Endothelial cell of umbilical vein (primary cell): ENCODE results near the gene WDR5. TPM values are rescaled to one million over a fixed set of nuclear protein-coding genes. Genes with fewer than 3 reads are reported as not detected.

Source experiments
- BruUV-seq: library from RNA; stranded (reverse); fragments of 400-500 nt; replicated peaks from 2 replicates; lab custom pipeline; 2021; lab: Mats Ljungman, UMichigan
- CTCF ChIA-PET: fragments of 300-600, 350-600 bp; sonication (Branson Sonifier 250); formaldehyde crosslinking; loops from one replicate; lab custom pipeline; 2021; ENCODE audit warnings: antibody characterized with exemption, inconsistent platforms; lab: Charles Lee
- POLR2A ChIA-PET: fragments of 300-600, 350-600 bp; sonication (Branson Sonifier 250); formaldehyde crosslinking; loops from one replicate; lab custom pipeline; 2021; ENCODE audit warnings: antibody characterized with exemption, inconsistent platforms; lab: Charles Lee
- DNase-seq: peaks from one replicate; pipeline ENCODE4 v3.0.0-alpha.2; 2011; ENCODE audit warnings: low read depth, low spot score
- FAIRE-seq: peaks from 2 replicates; lab custom pipeline; 2011; peaks lifted over from hg19 to GRCh38; lab: Jason Lieb, UNC
- H2AFZ ChIP-seq: 2 replicates; pipeline ENCODE4 v1.6.0; 2012; ENCODE audit warnings: low read depth, low read length, control low read depth, inconsistent platforms
- H3K27ac ChIP-seq: 2 replicates; pipeline ENCODE4 v1.5.1; 2011; ENCODE audit warnings: low read depth, mild to moderate bottlenecking, control low read depth, low read length, moderate library complexity; ENCODE audit not compliant: insufficient read depth
- H3K27me3 ChIP-seq, 2 experiments: 2 replicates each; pipeline versions ENCODE4 v1.6.0 to v1.6.1; 2011; ENCODE audit warnings: low read length in 2 of 2, mixed read lengths in 1 of 2; ENCODE audit not compliant: control insufficient read depth in 2 of 2, insufficient read depth in 2 of 2
- H3K36me3 ChIP-seq, 2 experiments: 2 replicates in 1 of 2; 3 replicates in 1 of 2; pipeline ENCODE4 v1.5.1; 2011; ENCODE audit warnings: low read length in 2 of 2, mild to moderate bottlenecking in 1 of 2, moderate library complexity in 1 of 2; ENCODE audit not compliant: control insufficient read depth in 2 of 2, insufficient read depth in 2 of 2; ENCODE audit errors: extremely low read depth in 1 of 2
- H3K4me1 ChIP-seq: 3 replicates; pipeline ENCODE4 v1.5.1; 2011; ENCODE audit warnings: mild to moderate bottlenecking, low read length; ENCODE audit not compliant: control insufficient read depth, insufficient read depth; ENCODE audit errors: extremely low read depth
- H3K4me2 ChIP-seq: 2 replicates; pipeline ENCODE4 v1.6.1; 2011; ENCODE audit warnings: low read length, control low read depth, mixed read lengths; ENCODE audit not compliant: insufficient read depth
- H3K4me3 ChIP-seq, 3 experiments: fragments of 200-600 bp in 1 of 3; sonication (generic), shearing (Covaris generic) in 1 of 3; replicated peaks in 1 of 3; 2 replicates each; pipeline ENCODE4 v1.5.1; 2011 to 2016; ENCODE audit warnings: control low read depth in 3 of 3, low read length in 3 of 3, mild to moderate bottlenecking in 2 of 3, inconsistent platforms in 1 of 3, low read depth in 1 of 3, moderate library complexity in 1 of 3; ENCODE audit not compliant: insufficient read depth in 1 of 3
- H3K79me2 ChIP-seq: 2 replicates; pipeline ENCODE4 v1.6.0; 2012; ENCODE audit warnings: low read length, inconsistent platforms; ENCODE audit not compliant: control insufficient read depth, insufficient read depth
- H3K9ac ChIP-seq: replicated peaks from 2 replicates; pipeline ENCODE3; 2011; ENCODE audit warnings: low read length, control low read depth; ENCODE audit not compliant: insufficient read depth; ENCODE audit errors: extremely low read depth
- H3K9me1 ChIP-seq: replicated peaks from 3 replicates; pipeline ENCODE4 v1.6.0; 2011; ENCODE audit warnings: mild to moderate bottlenecking, low read length; ENCODE audit not compliant: control insufficient read depth, insufficient read depth; ENCODE audit errors: extremely low read depth
- H3K9me3 ChIP-seq: replicated peaks from 2 replicates; pipeline ENCODE4 v1.5.1; 2012; ENCODE audit warnings: low read length, inconsistent platforms; ENCODE audit not compliant: control insufficient read depth, insufficient read depth
- H4K20me1 ChIP-seq: replicated peaks from 2 replicates; pipeline ENCODE3; 2011; ENCODE audit warnings: mild to moderate bottlenecking, low read length; ENCODE audit not compliant: control insufficient read depth, insufficient read depth; ENCODE audit errors: extremely low read depth
- CTCF ChIP-seq, 2 donors: IDR thresholded peaks; 1 replicate in 1 of 2; 2 replicates in 1 of 2; pipeline ENCODE4 v1.5.1; 2011; ENCODE audit warnings: low read length in 2 of 2, mild to moderate bottlenecking in 2 of 2, moderate library complexity in 2 of 2, control low read depth in 1 of 2, inconsistent platforms in 1 of 2, low read depth in 1 of 2; ENCODE audit not compliant: insufficient read depth in 1 of 2; ENCODE audit errors: extremely low read depth in 1 of 2
- EZH2 ChIP-seq: IDR thresholded peaks from 2 replicates; pipeline ENCODE4 v1.6.1; 2012; ENCODE audit warnings: borderline replicate concordance, low read depth, mild to moderate bottlenecking, moderate library complexity, low read length, inconsistent platforms; ENCODE audit not compliant: severe bottlenecking
- FOS ChIP-seq: IDR thresholded peaks from 2 replicates; pipeline ENCODE4 v1.6.1; 2011; ENCODE audit warnings: mild to moderate bottlenecking, low read length, moderate library complexity, borderline replicate concordance; ENCODE audit not compliant: insufficient read depth
- GATA2 ChIP-seq: IDR thresholded peaks from 2 replicates; pipeline ENCODE4 v1.7.0; 2011; ENCODE audit warnings: low read depth, mild to moderate bottlenecking, moderate library complexity, mixed read lengths, low read length; ENCODE audit not compliant: insufficient read length, insufficient read depth
- JUN ChIP-seq: IDR thresholded peaks from 2 replicates; pipeline ENCODE4 v1.6.1; 2011; ENCODE audit warnings: borderline replicate concordance, low read depth; ENCODE audit not compliant: insufficient read length, insufficient read depth
- MYC ChIP-seq: IDR thresholded peaks from one replicate; pipeline ENCODE4 v1.6.1; 2011; ENCODE audit warnings: mild to moderate bottlenecking, low read depth, low read length
- POLR2A ChIP-seq: IDR thresholded peaks from 2 replicates; pipeline ENCODE4 v1.6.1; 2012; ENCODE audit warnings: low read depth, mild to moderate bottlenecking, control low read depth, low read length
- POLR2AphosphoS5 ChIP-seq: IDR thresholded peaks from 2 replicates; pipeline ENCODE4 v1.6.1; 2012; ENCODE audit warnings: low read depth, mild to moderate bottlenecking, control low read depth, low read length, moderate library complexity; ENCODE audit not compliant: insufficient read depth
- dilution Hi-C: fragments of 300-500 bp; cut with MboI; formaldehyde crosslinking; loops from one replicate; pipeline ENCODE4 v1.15.0; 2019; ENCODE audit warnings: low sequenced_read_pairs; ENCODE audit not compliant: extremely low pct_ligation_motif_present
- intact Hi-C: fragments of 100-400 bp; cut with micrococcal nuclease; formaldehyde crosslinking; loops from one replicate; pipeline ENCODE4 v1.10.0; 2022
- polyA plus RNA-seq, 4 experiments: library from polyadenylated mRNA; depleted of rRNA in 3 of 4; stranded (reverse) in 3 of 4; unstranded in 1 of 4; fragments of >200 nt; gene quantifications; 2 replicates each; pipeline versions ENCODE4 v1.2.1 to v1.2.3, GENCODE V29; 2011 to 2012; ENCODE audit warnings: missing spikeins in 1 of 4
- total RNA-seq: library from RNA; stranded (reverse); gene quantifications from 2 replicates; pipeline ENCODE4 v1.2.3, GENCODE V29; 2021
- TF ChIP-seq, protein P1 (sequence below): IDR thresholded peaks from 2 replicates; pipeline ENCODE4 v1.6.1; 2011; ENCODE audit not compliant: insufficient read depth, insufficient read length

WDR5 gene
- total and polyA plus RNA-seq, 2 donors (not counting 3 experiments of a cell fraction or from before 2014, with no cell fraction given) = 32.1 to 42.5 TPM

DNA sequence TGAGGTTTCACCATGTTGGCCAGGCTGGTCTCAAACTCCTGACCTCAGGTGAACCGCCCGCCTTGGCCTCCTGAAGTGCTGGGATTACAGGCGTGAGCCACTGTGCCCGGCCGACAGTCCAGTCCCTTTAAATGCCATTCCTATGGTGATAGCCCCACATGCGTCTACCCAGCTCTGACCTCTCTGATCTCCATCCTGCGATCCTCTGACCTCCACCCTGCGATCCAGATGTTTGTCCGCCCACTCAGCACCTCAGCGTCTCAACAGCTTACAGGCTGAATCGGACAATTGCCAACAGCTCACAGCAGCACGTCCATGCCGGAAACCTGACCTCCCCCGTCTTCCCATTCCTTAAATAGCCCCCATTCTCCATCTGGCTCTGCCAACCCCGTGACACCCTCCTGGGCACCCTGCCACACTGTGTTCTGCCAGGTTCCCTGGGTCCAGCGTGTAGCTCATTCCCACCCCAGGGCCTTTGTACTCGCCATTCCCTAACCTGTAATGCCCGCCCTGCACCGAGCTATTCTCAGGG lies 72.5 kb downstream of the WDR5 start:
- no peak overlapping the region for H3K4me2 ChIP-seq
- H3K79me2 ChIP-seq = no peaks in the 10 kb centered on the region
- no peak overlapping the region for H2AFZ ChIP-seq
- TF ChIP-seq, protein P1, sequence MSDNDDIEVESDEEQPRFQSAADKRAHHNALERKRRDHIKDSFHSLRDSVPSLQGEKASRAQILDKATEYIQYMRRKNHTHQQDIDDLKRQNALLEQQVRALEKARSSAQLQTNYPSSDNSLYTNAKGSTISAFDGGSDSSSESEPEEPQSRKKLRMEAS = no peak
- TF ChIP-seq CTCF (IDR thresholded peaks at IDR 0.05; ENCODE audit: extremely low read depth in 1 of 2, insufficient read depth in 1 of 2, low read depth in 1 of 2, low read length in 2 of 2) (no peak), GATA2 (no peak), POLR2AphosphoS5 (no peak), FOS (no peak), EZH2 (no peak), JUN (no peak), POLR2A (no peak), MYC (no peak)
- no peaks in the 10 kb centered on the region for H4K20me1 ChIP-seq
- H3K9me3 ChIP-seq = no peaks in the 10 kb centered on the region
- no peak overlapping the region for H3K9ac ChIP-seq
- H3K4me1 ChIP-seq = peaks cover 8% of the 10 kb centered on the region
- no peaks in the 10 kb centered on the region for H3K9me1 ChIP-seq
- dilution Hi-C loops = no loop called here
- ChIA-PET POLR2A (no interaction called here), CTCF (no interaction called here)
- no peaks in the 10 kb centered on the region for H3K36me3 ChIP-seq
- no peak for DNase-seq
- FAIRE-seq = no peak
- no TSS peak for BruUV-seq
- no peak overlapping the region for H3K4me3 ChIP-seq
- no peak overlapping the region for H3K27ac ChIP-seq
- intact Hi-C loops = no loop called here
- H3K27me3 ChIP-seq = peaks cover 0 to 2% of the 10 kb centered on the region in 2 experiments
